ENCODE results near the gene NPAS3. TPM values are rescaled to one million over a fixed set of nuclear protein-coding genes. Genes with fewer than 3 reads are reported as not detected.

Gene NPAS3
- total RNA-seq, 1 experiment from 2014 or later = not detected

DNA sequence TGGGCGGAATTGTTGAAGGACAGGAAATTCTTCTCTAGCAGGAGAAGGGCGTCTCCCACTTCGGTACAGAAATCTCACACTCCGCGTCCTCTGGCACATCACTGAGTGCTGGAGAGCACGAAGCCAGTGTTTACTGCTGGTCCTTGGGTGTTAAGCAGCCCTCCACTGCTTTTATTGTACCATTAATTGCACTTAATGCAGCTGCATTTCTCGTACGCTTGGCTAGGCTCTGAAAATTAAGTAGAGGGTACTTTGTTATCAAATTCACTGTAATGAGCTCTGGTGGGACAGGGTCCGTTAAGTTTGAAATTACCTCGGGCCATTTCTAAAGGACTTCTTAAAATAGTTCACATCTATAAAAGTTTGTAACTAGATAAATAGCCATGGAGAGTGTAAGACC, 411.2 kb downstream of the NPAS3 start:
- Histone ChIP-seq H2AFZ (no peak overlapping the region), H3K27ac (no peak overlapping the region), H3K9me2 (ENCODE audit: insufficient read depth) (no peaks in the 10 kb centered on the region; the same call in 1 of the 2 replicates), H3K27me3 (ENCODE audit: insufficient read depth, low read depth) (no peaks in the 10 kb centered on the region), H3K9me3 (ENCODE audit: insufficient read depth, low read depth) (no peaks in the 10 kb centered on the region), H3K36me3 (ENCODE audit: low read depth) (no peaks in the 10 kb centered on the region), H3K4me3 (no peak overlapping the region), H3K79me2 (ENCODE audit: low read depth) (no peaks in the 10 kb centered on the region), H3F3A (ENCODE audit: insufficient read depth, low read depth) (no peaks in the 10 kb centered on the region), H3K4me2 (no peak overlapping the region), H3K4me1 (replicated peaks; ENCODE audit: insufficient read depth) (no peaks in the 10 kb centered on the region), H4K20me1 (ENCODE audit: insufficient read depth) (no peaks in the 10 kb centered on the region)
- CTCF ChIA-PET = no interaction called here
- no peak for TF ChIP-seq CTCF (conservative IDR thresholded peaks at IDR 0.05)
- TF ChIP-seq EZH2 (IDR thresholded peaks at IDR 0.05; ENCODE audit: low read depth) = no peak
- no TSS peak for BruUV-seq (replicated peaks)
- intact Hi-C loops (cut with micrococcal nuclease; ENCODE audit: unreplicated experiment) = no loop called here
- no peak for DNase-seq
- POLR2A ChIA-PET (ENCODE audit: unreplicated experiment) = no interaction called here

- H3K79me2 ChIP-seq (ENCODE audit: low read depth) = no peaks in the 10 kb centered on the region
- no peak overlapping the region for H3K4me2 ChIP-seq
- H3K4me3 ChIP-seq = no peak overlapping the region
- no peaks in the 10 kb centered on the region; the same call in 1 of the 2 replicates for H3K9me2 ChIP-seq (ENCODE audit: insufficient read depth)
- H3K9me3 ChIP-seq (ENCODE audit: insufficient read depth, low read depth) = no peaks in the 10 kb centered on the region
- no peaks in the 10 kb centered on the region for H3F3A ChIP-seq (ENCODE audit: insufficient read depth, low read depth)
- POLR2A ChIA-PET (ENCODE audit: unreplicated experiment) = interaction anchor here (0.8 kb wide), 1 partner anchor 668 kb away, joined by 5 read pairs; no protein-coding TSS in a partner anchor
- intact Hi-C loops (cut with micrococcal nuclease; ENCODE audit: unreplicated experiment) = no loop called here
- TF ChIP-seq CTCF (conservative IDR thresholded peaks at IDR 0.05) (no peak), EZH2 (IDR thresholded peaks at IDR 0.05; ENCODE audit: low read depth) (no peak)
- H3K27me3 ChIP-seq (ENCODE audit: insufficient read depth, low read depth) = no peaks in the 10 kb centered on the region
- H2AFZ ChIP-seq = no peak overlapping the region
- no TSS peak for BruUV-seq (replicated peaks)
- no peaks in the 10 kb centered on the region for H4K20me1 ChIP-seq (ENCODE audit: insufficient read depth)
- H3K4me1 ChIP-seq (replicated peaks; ENCODE audit: insufficient read depth) = no peaks in the 10 kb centered on the region
- DNase-seq = no peak
- no peak overlapping the region for H3K27ac ChIP-seq
- CTCF ChIA-PET = no interaction called here
- H3K36me3 ChIP-seq (ENCODE audit: low read depth) = no peaks in the 10 kb centered on the region
Measured at GRCh38 chr14:33350366-33350990, 411.8 kb downstream of the NPAS3 start.

DNA sequence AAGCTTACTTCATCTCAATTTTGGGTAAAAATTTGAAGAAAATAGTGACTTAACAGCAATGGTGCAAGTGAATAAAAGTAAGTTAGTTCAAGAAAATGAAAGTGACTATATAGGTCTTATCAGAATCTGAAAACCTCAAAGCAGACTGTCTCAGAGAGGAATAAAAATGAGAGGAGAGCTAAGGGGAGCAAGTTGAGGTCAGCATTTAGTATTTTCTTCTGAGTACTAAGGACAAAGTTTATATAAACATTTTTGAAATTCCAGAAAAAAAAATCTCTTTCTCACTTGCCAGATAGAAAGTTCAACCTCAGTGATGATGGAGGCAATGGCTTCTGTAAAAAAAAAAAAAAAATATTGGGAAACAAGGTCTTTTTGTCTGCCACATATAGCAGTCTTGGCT, 414.1 kb downstream of the NPAS3 start:
- no peak for TF ChIP-seq CTCF (conservative IDR thresholded peaks at IDR 0.05)
- CTCF ChIA-PET = no interaction called here
- Histone ChIP-seq H3K9me2 (ENCODE audit: insufficient read depth) (no peaks in the 10 kb centered on the region), H3K27ac (no peak overlapping the region), H3K27me3 (ENCODE audit: insufficient read depth, low read depth) (no peaks in the 10 kb centered on the region), H3K36me3 (ENCODE audit: low read depth) (no peaks in the 10 kb centered on the region), H4K20me1 (ENCODE audit: insufficient read depth) (no peaks in the 10 kb centered on the region), H3K9me3 (ENCODE audit: insufficient read depth, low read depth) (no peaks in the 10 kb centered on the region), H3K4me2 (no peak overlapping the region), H3K4me3 (no peak overlapping the region), H3F3A (ENCODE audit: insufficient read depth, low read depth) (no peaks in the 10 kb centered on the region), H3K4me1 (replicated peaks; ENCODE audit: insufficient read depth) (no peaks in the 10 kb centered on the region), H2AFZ (no peak overlapping the region), H3K79me2 (ENCODE audit: low read depth) (no peaks in the 10 kb centered on the region)
- POLR2A ChIA-PET (ENCODE audit: unreplicated experiment) = no interaction called here
- BruUV-seq (replicated peaks) = no TSS peak
- DNase-seq = no peak
- intact Hi-C loops (cut with micrococcal nuclease; ENCODE audit: unreplicated experiment) = no loop called here
